Parathyroid adenoma (tissue), 2 donors: ENCODE data around the gene MAP7D2.
"Not testable (repeated sequence)": the region's sequence is repeated elsewhere in the genome, so short reads cannot be mapped to it uniquely, and the experiment has no call there.

ENCODE experiments used
- H2AFZ ChIP-seq: fragments of 300-600 bp; sonication (generic); one replicate; pipeline ENCODE4 v1.7.0; 2017; ENCODE audit warnings: antibody characterized with exemption, mild to moderate bottlenecking
- H3K27ac ChIP-seq: fragments of 300-600 bp; sonication (generic); one replicate; pipeline ENCODE4 v1.7.0; 2017
- H3K27me3 ChIP-seq: fragments of 300-600 bp; sonication (generic); one replicate; pipeline ENCODE4 v1.7.0; 2017; ENCODE audit warnings: low read length; ENCODE audit not compliant: control insufficient read depth, insufficient read depth
- H3K36me3 ChIP-seq: fragments of 300-600 bp; sonication (generic); one replicate; pipeline ENCODE4 v1.7.0; 2017; ENCODE audit warnings: low read length; ENCODE audit not compliant: control insufficient read depth, insufficient read depth
- H3K4me1 ChIP-seq: fragments of 300-600 bp; sonication (generic); one replicate; pipeline ENCODE4 v1.7.0; 2017; ENCODE audit warnings: control low read depth
- H3K4me2 ChIP-seq: fragments of 300-600 bp; sonication (generic); one replicate; pipeline ENCODE4 v1.7.0; 2017; ENCODE audit warnings: low read length
- H3K4me3 ChIP-seq: fragments of 300-600 bp; sonication (generic); one replicate; pipeline ENCODE4 v1.7.0; 2017; ENCODE audit warnings: low read depth, low read length
- H3K79me2 ChIP-seq: fragments of 300-600 bp; sonication (generic); one replicate; pipeline ENCODE4 v1.7.0; 2017; ENCODE audit warnings: control low read depth
- H3K9ac ChIP-seq: fragments of 300-600 bp; sonication (generic); one replicate; pipeline ENCODE4 v1.7.0; 2017; ENCODE audit warnings: mild to moderate bottlenecking
- H3K9me3 ChIP-seq: fragments of 300-600 bp; sonication (generic); one replicate; pipeline ENCODE4 v1.7.0; 2017; ENCODE audit warnings: low read length; ENCODE audit not compliant: control insufficient read depth
- TF ChIP-seq, protein P1 (sequence below): fragments of 300-600 bp; sonication (generic); IDR thresholded peaks from one replicate; pipeline ENCODE4 v1.7.0; 2017; ENCODE audit warnings: antibody characterized with exemption, mild to moderate bottlenecking
- donor health status: primary hyperparathyroidism.

Gene MAP7D2

DNA sequence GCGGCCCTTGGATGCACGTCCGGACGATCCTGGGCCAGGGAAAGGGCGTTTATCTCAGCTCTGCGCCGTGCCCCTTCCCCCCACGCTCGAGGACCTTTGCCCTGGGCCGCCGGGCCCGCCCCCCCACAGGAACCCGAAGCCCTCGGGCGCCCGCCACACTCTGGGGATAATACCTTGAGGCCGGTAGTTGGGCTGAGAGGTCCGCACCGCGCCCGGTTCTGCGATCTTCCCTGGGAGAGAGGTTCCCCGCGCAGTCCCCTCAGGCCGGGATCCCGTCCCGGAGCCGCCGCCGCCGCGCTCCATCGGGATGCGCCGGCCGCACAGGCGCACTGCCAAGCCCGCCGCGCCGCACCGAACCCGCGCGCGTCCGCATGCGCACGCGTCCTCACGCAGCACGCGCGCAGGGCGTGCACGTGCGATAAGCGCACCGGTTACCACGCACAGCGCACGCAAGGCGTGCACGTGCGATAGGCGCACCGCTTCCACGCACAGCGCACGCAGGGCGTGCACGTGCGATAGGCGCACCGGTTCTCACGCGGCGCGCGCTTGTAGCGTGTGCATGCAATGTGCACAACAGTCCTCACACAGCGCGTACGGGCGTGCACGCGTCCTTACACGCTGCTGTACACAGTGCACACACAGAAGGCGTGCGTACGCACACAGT lies at the start of gene MAP7D2:
Gene MAP7D2, minus strand, starts transcription at position 331 of the 664 bp plus-strand sequence. Its CDS starts 28 bp downstream, at position 303.
- no peaks in the 10 kb centered on the region for H3K4me1 ChIP-seq
- no peaks in the 10 kb centered on the region for H3K9me3 ChIP-seq
- no peak within 1 kb of the TSS for H3K9ac ChIP-seq
- H3K27me3 ChIP-seq: no peaks in the 10 kb centered on the region
- TF ChIP-seq, protein P1, sequence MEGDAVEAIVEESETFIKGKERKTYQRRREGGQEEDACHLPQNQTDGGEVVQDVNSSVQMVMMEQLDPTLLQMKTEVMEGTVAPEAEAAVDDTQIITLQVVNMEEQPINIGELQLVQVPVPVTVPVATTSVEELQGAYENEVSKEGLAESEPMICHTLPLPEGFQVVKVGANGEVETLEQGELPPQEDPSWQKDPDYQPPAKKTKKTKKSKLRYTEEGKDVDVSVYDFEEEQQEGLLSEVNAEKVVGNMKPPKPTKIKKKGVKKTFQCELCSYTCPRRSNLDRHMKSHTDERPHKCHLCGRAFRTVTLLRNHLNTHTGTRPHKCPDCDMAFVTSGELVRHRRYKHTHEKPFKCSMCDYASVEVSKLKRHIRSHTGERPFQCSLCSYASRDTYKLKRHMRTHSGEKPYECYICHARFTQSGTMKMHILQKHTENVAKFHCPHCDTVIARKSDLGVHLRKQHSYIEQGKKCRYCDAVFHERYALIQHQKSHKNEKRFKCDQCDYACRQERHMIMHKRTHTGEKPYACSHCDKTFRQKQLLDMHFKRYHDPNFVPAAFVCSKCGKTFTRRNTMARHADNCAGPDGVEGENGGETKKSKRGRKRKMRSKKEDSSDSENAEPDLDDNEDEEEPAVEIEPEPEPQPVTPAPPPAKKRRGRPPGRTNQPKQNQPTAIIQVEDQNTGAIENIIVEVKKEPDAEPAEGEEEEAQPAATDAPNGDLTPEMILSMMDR: no peak
- H3K4me3 ChIP-seq: peak within 1 kb of the TSS; percentile 49
- no peaks in the 10 kb centered on the region for H3K79me2 ChIP-seq
- no peaks in the 10 kb centered on the region for H3K36me3 ChIP-seq
- no peak within 1 kb of the TSS for H3K27ac ChIP-seq
- peak within 1 kb of the TSS; percentile 53 for H3K4me2 ChIP-seq
- H2AFZ ChIP-seq: peak within 1 kb of the TSS; percentile 73

DNA sequence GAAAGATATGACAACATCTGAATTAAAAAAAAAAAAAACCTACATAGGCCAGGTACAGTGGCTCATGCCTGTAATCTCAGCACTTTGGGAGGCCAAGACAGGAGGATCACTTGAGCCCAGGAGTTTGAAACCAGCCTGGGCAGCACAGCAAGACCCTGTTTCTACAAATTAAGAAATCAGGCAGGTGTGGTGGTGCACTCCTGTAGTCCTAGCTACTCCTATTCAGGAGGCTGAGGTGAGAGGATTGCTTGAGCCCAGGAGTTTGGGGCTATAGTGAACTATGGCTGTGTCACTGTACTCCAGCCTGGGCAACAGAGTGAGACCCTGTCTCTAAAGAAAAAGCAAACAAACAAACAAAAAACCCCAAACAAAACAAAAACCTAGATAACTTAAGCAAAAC lies 45.8 kb upstream of the MAP7D2 start:
- not testable (repeated sequence) for H2AFZ ChIP-seq, H3K79me2 ChIP-seq, H3K4me3 ChIP-seq, H3K36me3 ChIP-seq, H3K27me3 ChIP-seq, H3K4me1 ChIP-seq, H3K9me3 ChIP-seq, H3K9ac ChIP-seq, H3K4me2 ChIP-seq, H3K27ac ChIP-seq

DNA sequence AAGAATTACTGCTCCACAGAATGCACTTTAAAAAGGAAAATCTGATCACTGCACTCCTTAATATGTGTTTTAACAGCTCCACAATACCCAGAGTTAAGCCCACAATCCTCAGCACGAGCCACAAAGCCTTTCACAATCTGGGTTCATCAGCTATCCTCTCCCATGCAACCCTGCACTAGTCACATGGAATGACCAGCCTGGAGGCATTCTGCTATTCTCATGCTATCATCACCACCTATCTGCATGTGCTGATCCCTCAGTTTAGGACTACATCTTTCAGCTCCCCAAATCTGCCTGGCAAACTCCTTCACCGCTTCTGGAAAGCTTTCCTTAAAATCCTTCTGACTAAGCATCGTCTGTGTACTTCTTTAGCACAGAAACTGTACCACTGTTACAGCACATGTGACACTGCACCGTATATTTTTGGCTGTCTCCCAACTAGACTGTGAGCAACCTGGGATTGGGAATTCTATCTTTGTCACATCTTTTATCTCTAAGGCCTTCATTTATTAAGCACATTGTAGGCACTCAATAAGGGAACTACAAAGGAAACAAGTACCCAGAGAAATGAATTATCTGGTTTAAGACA lies 43.2 kb upstream of the MAP7D2 start:
- Histone ChIP-seq H3K27me3 (no peaks in the 10 kb centered on the region), H3K36me3 (no peaks in the 10 kb centered on the region)

DNA sequence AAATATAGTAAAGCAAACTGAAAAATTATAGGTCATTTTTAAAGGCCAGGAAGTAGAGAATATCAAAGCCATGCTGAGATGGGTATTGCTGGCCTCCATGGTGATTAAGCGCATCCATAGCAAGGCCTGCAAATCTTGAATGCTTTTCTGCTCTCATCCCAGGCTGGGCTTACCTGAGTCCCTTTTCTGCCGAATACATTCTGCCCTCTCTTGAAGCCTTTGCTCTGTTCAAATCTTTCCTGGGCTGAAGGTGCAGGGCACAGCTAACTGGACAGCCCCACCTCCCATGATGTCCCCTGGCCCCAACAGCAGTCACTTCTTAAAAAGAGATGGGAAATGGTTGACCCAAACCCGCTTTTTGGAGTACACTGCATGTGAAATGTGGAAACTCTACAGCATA lies 35.0 kb upstream of the MAP7D2 start:
- H3K9ac ChIP-seq: no peak overlapping the region
- H3K4me1 ChIP-seq: no peaks in the 10 kb centered on the region
- H3K79me2 ChIP-seq: no peaks in the 10 kb centered on the region
- no peak overlapping the region for H2AFZ ChIP-seq
- H3K27me3 ChIP-seq: no peaks in the 10 kb centered on the region
- no peak overlapping the region for H3K4me3 ChIP-seq
- TF ChIP-seq, protein P1: no peak
- H3K27ac ChIP-seq: no peak overlapping the region
- H3K4me2 ChIP-seq: no peak overlapping the region
- H3K9me3 ChIP-seq: no peaks in the 10 kb centered on the region
- H3K36me3 ChIP-seq: no peaks in the 10 kb centered on the region

More for the DNA sequence above, 43.2 kb upstream of the MAP7D2 start:
- no peaks in the 10 kb centered on the region for H3K9me3 ChIP-seq
- H3K9ac ChIP-seq: no peak overlapping the region
- TF ChIP-seq, protein P1: no peak
- H3K4me1 ChIP-seq: no peaks in the 10 kb centered on the region
- no peak overlapping the region for H3K4me3 ChIP-seq
- H2AFZ ChIP-seq: no peak overlapping the region
- H3K27ac ChIP-seq: no peak overlapping the region
- H3K79me2 ChIP-seq: no peaks in the 10 kb centered on the region
- H3K4me2 ChIP-seq: no peak overlapping the region

DNA sequence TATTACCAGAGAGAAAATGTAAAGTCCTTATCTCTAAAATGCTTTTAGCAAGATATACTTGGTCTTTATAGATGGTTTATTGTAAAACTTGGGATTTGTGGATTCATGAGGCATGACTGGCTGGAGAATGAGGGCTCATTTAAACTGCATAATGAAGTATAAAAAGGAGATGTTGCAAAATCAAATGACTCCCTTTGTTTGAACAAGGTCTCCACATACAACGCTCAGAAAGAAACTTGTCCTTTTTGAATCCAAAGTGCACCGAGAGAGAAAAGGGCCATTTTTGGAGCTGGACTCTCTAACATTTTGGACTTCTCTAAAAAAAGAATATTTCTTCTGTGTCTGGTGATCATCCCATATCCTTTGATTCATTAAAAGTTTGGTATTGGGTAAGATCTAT lies 32.6 kb upstream of the MAP7D2 start:
- Histone ChIP-seq H3K4me1 (no peaks in the 10 kb centered on the region), H3K4me2 (no peak overlapping the region), H2AFZ (no peak overlapping the region), H3K36me3 (no peaks in the 10 kb centered on the region), H3K79me2 (no peaks in the 10 kb centered on the region), H3K9me3 (no peaks in the 10 kb centered on the region), H3K4me3 (no peak overlapping the region), H3K27me3 (no peaks in the 10 kb centered on the region), H3K9ac (no peak overlapping the region), H3K27ac (no peak overlapping the region)
- TF ChIP-seq, protein P1: no peak
